AG10803 (cell line): ENCODE data around the gene SAMD14.

Experiments
- DNase-seq: peaks from one replicate; pipeline ENCODE4 v3.0.0; 2010; ENCODE audit warnings: low read depth
- H3K4me3 ChIP-seq: 2 replicates; pipeline ENCODE4 v1.5.1; 2011; ENCODE audit warnings: mild to moderate bottlenecking, low read length, control low read depth
- CTCF ChIP-seq: conservative IDR thresholded peaks from 2 replicates; pipeline ENCODE4 v1.5.1; 2011; ENCODE audit warnings: mild to moderate bottlenecking, low read length, control low read depth, inconsistent platforms

The SAMD14 gene

GRCh38 chr17:50103252-50103651 lies 26.7 kb downstream of the SAMD14 start:
- TF ChIP-seq CTCF, result no peak
- no peak overlapping the region for H3K4me3 ChIP-seq
- DNase-seq, result no peak

- no peak overlapping the region for H3K4me3 ChIP-seq
- TF ChIP-seq CTCF, result no peak
- no peak for DNase-seq
Measured at GRCh38 chr17:50102164-50102991, 27.6 kb downstream of the SAMD14 start.

- no peak overlapping the region for H3K4me3 ChIP-seq
- DNase-seq, result peak; percentile 64
- TF ChIP-seq CTCF, result no peak
Measured at GRCh38 chr17:50101346-50102163, 28.4 kb downstream of the SAMD14 start.

GRCh38 chr17:50100921-50101345 lies 29.0 kb downstream of the SAMD14 start:
- TF ChIP-seq CTCF, result no peak
- no peak overlapping the region for H3K4me3 ChIP-seq
- peak; percentile 17 for DNase-seq

- DNase-seq, result no peak
- no peak overlapping the region for H3K4me3 ChIP-seq
- no peak for TF ChIP-seq CTCF
Measured at GRCh38 chr17:50100480-50100883, 29.5 kb downstream of the SAMD14 start.

GRCh38 chr17:50099003-50099402 lies 31.0 kb downstream of the SAMD14 start:
- no peak for DNase-seq
- H3K4me3 ChIP-seq, result no peak overlapping the region
- TF ChIP-seq CTCF, result no peak

- no peak overlapping the region for H3K4me3 ChIP-seq
Measured at GRCh38 chr17:50098583-50098982, 31.4 kb downstream of the SAMD14 start.

More at GRCh38 chr17:50098583-50098982, 31.4 kb downstream of the SAMD14 start:
- TF ChIP-seq CTCF, result no peak
- no peak for DNase-seq
